ENCODE data around the gene CSN3.
"Not testable (repeated sequence)": the region's sequence is repeated elsewhere in the genome, so short reads cannot be mapped to it uniquely, and the experiment has no call there.

Gene CSN3, protein sequence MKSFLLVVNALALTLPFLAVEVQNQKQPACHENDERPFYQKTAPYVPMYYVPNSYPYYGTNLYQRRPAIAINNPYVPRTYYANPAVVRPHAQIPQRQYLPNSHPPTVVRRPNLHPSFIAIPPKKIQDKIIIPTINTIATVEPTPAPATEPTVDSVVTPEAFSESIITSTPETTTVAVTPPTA

GRCh38 chr4:70242297-70242696, at the start of gene CSN3:
Gene CSN3 (plus strand): TSS chr4:70242597. CDS start chr4:70244820, 2,223 bp downstream.
- DNase-seq (ENCODE audit: low spot score), result not testable (repeated sequence)

GRCh38 chr4:70192895-70193294, 49.5 kb upstream of the CSN3 start:
- no peak for DNase-seq (ENCODE audit: low spot score)

GRCh38 chr4:70195425-70195824, 47.0 kb upstream of the CSN3 start, which contains the start of gene ODAM:
Gene ODAM (plus strand): TSS chr4:70195725. CDS start chr4:70196544, 819 bp downstream.
- no peak for DNase-seq (ENCODE audit: low spot score)

DNA sequence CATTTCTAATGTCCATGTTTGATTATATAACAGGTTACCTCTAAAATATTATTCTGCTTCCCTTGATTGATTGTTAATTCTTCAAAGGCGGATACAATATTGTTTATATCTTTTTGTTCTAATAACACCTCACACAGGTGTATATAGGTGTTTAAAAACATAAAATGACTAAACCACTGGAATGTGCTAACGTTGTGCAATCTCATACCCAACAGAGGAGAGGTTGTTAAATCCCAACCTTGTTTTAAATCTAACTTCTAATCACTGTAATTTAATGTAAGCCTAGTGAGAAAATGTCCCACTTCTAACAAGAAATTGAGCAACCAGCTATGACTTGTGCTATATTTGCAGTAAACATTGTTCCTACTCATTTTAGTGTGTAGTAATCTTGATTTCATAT, 45.5 kb upstream of the CSN3 start:
- DNase-seq (ENCODE audit: low spot score), result no peak

- no peak for DNase-seq (ENCODE audit: low spot score)
These were observed 44.6 kb upstream of the CSN3 start for GRCh38 chr4:70197842-70198241.

DNA sequence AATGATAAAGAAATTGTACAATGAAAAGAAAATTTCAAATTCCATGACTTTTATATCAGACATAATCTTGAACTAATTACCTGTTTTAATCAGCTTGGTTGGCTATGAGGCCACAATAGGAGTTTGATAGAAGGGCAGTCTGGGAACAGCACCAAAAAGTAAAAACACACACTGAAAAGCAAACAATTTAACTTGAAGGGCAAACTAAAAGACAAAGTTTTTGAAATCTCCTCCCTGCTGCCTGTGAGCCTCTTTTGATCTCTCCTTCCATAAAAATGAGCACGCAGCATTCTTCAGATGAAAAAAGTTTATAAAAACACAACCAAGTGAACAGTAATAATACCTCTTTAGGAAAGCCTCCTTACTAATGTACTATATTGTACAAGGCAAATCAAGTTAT, 38.8 kb upstream of the CSN3 start:
- no peak for DNase-seq (ENCODE audit: low spot score)

- DNase-seq (ENCODE audit: low spot score), result not testable (repeated sequence)
These were observed 29.6 kb upstream of the CSN3 start for GRCh38 chr4:70212752-70213151.

GRCh38 chr4:70216109-70216508, 26.3 kb upstream of the CSN3 start:
- not testable (repeated sequence) for DNase-seq (ENCODE audit: low spot score)

- not testable (repeated sequence) for DNase-seq (ENCODE audit: low spot score)
These were observed 25.8 kb upstream of the CSN3 start for GRCh38 chr4:70216550-70216949.

DNA sequence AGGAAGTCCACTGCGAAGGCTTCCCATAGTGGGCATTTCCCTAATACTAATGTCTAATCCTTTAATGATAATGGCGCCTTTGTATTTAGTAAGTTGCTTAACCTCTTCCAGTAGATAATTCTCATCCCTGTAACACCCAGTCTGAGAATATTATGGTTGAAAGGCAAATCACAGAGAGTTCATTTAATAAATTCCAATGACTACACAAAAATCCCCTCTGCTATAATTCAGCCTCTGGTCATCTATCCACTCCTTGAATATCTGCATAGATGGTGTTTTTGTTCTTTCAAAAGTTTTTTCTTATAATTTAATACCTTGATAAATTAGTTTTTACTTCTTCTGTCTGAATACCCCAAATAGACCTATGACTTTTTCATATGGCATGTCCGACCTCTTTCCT, 21.0 kb upstream of the CSN3 start:
- DNase-seq (ENCODE audit: low spot score), result not testable (repeated sequence)

- not testable (repeated sequence) for DNase-seq (ENCODE audit: low spot score)
These were observed 20.6 kb upstream of the CSN3 start for GRCh38 chr4:70221818-70222217.

GRCh38 chr4:70225824-70226223, 16.6 kb upstream of the CSN3 start, which contains the start of gene FDCSP:
Gene FDCSP (plus strand): TSS chr4:70226124. CDS start chr4:70231195, 5,071 bp downstream.
- no peak for DNase-seq (ENCODE audit: low spot score)

DNA sequence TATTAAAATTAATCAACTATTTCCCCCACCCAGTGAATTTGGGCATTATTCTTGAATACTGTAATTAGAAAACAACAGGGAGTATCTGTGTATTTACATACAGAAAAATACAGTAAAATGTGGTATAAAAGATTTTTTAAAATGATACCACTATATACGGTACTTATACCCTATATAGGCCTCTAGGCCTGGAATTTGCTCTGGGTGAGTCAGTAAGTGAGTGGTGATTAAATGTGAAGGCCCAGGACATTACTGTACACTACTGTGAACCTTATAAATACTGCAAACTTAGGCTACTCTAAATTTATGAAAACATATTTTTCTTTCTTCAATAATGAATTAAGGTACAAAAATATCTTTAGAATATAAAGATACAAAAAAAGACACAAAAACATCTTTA, 6.3 kb upstream of the CSN3 start:
- DNase-seq (ENCODE audit: low spot score), result no peak

DNA sequence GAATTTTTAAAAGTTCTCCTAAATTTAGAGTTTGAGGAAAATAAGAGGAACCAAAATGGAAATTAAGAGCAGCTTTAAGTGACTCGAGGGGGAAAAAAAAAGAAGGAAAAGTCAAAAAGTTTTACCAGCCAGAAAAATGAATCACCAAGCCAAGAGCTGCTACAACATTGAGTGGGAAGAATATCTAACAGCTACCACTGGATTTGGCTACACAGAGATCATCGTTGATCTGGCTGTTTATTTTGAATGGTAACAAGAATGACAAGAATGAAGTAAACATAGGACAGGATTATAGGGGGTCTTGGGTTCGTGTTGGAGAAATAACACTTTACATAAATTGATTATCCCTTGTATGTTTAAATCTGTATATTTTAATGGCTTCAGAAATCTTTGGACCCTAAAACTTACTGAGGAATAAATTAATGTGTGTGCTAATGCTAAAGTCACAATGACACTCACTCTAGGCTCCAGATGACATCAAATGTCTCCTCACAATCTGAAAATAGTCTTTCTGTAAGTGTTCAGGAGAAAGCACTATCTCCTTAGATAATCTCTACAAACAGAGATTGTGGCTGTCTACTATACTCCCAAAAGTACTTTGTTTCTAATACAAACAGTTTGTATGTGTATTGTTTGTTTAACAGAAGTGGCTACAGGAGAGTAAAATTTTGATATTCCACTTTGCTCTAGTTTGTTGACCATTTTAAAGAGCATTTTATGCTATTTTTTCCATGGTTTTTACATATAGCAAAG, 3.1 kb upstream of the CSN3 start:
- DNase-seq (ENCODE audit: low spot score), result no peak

- no peak for DNase-seq (ENCODE audit: low spot score)
These were observed 2.4 kb upstream of the CSN3 start for GRCh38 chr4:70239884-70240591.

DNA sequence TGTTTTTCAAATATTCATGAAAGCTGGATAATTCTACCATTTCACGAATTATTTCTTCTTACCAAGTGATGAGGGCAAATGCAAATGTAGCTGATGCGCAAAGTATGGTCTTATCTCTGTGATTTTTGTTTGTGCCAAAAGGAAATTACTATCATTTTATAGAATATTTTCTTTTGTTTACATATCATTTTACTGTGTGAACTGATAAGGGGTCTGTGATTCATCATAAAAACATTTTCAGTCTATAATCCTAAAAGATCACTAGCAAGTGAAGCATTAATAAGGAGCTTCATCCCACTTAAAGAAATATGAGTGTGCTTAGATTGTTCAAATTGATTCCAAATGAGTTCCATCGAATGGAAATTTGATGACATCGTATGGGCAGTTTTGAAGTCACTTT, 694 bp downstream of the CSN3 start:
- no peak for DNase-seq (ENCODE audit: low spot score)

DNA sequence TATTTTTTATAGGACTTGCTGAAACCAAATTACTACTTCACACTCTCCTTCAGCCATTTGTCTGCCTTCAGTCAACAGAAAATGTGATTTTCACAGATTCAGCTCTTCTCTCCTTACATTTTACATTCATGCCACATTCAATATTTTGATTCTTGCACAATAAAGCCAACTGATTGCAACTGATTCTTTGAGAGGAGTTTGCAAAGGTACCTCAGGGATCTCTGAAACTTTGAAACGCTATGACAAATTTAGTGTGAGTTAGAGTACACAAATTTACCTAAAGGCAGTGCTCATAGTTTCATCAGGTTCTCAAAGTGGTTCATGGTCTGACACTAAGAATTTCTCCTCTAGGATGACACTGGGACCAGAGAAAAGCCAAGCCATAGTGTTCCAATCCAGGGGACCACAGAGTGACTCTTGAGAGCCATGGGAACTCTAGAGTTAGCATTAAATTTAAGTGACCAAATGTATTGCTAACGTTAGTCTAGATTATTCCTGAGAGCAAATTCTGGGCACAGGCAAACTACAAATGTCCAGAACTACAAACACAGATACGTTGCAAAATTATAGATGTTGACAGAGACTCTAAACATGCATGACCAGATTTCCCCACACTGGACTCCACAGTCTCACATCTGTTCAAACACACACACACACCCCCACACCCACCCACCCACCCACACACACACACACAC, 9.0 kb downstream of the CSN3 start:
- DNase-seq (ENCODE audit: low spot score), result no peak

GRCh38 chr4:70251945-70252277, 9.5 kb downstream of the CSN3 start:
- DNase-seq (ENCODE audit: low spot score), result no peak

- no peak for DNase-seq (ENCODE audit: low spot score)
These were observed 27.3 kb downstream of the CSN3 start for GRCh38 chr4:70269674-70270073.

- DNase-seq (ENCODE audit: low spot score), result no peak
These were observed 34.7 kb downstream of the CSN3 start for GRCh38 chr4:70277121-70277520.

DNA sequence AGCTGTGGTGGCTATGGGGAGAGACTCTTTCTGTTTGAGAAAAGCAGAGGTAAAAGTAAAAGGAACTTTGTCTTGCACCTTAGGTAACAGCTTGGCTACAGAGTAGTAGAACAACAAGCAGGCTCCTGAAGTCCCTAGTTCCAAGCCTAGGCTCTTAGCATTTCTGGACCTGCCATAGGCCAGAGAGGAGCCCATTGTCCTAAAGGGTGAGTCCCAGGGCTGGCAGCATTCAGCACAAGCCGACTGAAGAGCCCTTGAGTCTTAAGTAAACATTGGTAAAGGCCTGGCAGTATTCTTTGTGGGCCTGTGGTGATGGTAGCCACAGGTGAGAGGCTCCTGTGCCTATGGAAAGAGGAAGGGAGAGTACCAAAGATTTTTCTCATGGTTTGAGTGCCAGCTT, 38.2 kb downstream of the CSN3 start:
- DNase-seq (ENCODE audit: low spot score), result no peak

GRCh38 chr4:70288651-70289050, 46.3 kb downstream of the CSN3 start:
- DNase-seq (ENCODE audit: low spot score), result no peak

Data from activated CD4-positive, alpha-beta T cell treated with anti-CD3 and anti-CD28 coated beads, Interleukin-2, Interleukin-4, amounts not matched to agents 100 ng/mL and 50 ng/mL, durations not matched to agents 16 hours and 8 hours (primary cell).